OCI-M1 (cell line): ENCODE results near the gene ALKBH2.
"Not testable (repeated sequence)": the region's sequence is repeated elsewhere in the genome, so short reads cannot be mapped to it uniquely, and the experiment has no call there.

ENCODE experiments used
- DNase-seq: peaks from one replicate; lab custom pipeline; 2025; lab: John Stamatoyannopoulos, UW

ALKBH2 gene

GRCh38 chr12:109065853-109066193, 27.4 kb downstream of the ALKBH2 start:
- no peak for DNase-seq

DNA sequence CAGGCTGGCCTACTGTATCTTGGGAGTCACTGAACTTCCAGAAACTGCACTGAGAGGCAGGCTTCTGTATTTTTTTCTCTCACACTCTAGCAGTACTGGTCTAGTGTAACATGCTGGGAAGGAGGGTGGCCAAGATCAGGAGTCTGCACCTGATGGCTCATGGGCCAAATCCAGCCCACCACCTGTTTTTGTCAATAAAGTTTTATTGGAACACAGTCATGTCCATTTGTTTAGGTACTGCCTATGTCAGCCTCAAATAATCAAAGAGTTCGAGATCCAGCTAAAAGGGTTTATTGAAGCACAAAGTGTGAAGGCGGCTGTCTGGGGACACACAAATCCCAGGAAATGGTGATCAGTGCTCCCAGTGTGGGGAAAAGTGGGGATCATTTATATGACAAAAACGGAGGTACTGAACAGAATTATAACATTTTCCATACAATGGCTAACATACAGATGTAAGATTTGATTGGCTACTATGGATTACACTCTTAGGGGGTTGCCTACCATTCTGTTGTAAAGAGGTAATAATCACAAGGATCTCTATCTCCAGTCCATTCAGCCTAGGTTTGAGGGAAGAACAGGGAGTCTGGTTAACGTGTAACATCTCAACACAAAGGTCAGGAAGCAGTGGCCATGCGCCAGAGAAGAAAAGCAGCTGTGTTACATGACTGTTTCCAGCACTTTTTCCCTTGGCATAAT, 28.0 kb downstream of the ALKBH2 start:
- no peak for DNase-seq

DNA sequence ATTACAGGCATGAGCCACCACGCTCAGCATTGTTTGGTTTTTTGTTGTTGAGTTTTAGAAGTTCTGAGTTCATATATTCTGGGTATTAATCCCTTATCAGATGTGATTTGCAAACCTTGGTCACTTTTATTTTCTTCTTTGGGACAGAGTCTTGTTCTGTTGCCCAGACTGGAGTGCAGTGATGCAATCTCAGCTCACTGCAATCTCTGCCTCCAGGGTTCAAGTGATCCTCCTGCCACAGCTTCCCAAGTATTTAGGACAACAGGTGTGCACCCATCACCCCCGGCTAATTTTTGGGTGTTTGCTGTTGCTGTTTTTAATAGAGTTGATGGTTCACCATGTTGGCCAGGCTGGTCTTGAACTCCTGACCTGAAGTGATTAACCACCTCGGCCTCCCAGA, 29.1 kb downstream of the ALKBH2 start:
- DNase-seq = no peak

GRCh38 chr12:109058773-109059172, 34.5 kb downstream of the ALKBH2 start:
- DNase-seq = no peak

GRCh38 chr12:109057376-109057775, 35.9 kb downstream of the ALKBH2 start:
- DNase-seq = no peak

DNA sequence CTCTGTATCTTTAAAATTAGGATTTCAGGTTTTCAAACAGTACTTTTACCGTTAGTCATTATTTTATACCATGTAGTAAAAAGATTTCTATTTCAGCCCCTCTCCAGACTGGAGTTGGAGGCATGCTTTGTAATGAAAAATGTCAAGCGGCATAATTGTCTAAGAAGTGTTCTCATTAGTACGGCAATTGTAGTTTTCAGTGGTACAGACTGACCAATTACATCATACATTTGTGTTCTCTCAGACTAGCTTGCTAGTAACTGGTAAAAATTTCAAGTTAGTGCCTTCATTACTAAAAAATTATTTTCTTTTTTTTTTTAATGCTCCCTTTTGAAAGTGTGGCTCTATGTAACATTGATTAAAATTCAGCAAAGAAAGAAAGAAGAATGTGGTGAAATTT, 36.4 kb downstream of the ALKBH2 start:
- no peak for DNase-seq

DNA sequence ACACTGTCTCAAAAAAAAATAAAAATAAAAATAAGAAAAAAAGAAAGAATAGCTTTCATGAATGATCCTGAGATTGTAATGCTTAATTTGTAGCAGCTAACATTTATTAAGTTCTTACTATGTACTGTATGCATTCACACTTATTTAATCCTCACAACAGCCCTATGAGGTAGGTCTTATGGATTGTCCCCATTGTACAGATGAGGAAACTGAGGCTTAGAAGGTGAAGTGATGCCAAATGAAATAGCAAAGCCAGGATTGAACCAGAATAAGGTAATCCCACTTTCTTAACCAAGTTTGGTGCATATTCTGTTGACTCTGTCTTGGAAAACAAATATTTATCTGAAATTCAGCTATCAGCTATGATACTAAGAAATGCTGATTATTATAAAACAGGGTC, 38.8 kb downstream of the ALKBH2 start:
- DNase-seq = no peak

DNA sequence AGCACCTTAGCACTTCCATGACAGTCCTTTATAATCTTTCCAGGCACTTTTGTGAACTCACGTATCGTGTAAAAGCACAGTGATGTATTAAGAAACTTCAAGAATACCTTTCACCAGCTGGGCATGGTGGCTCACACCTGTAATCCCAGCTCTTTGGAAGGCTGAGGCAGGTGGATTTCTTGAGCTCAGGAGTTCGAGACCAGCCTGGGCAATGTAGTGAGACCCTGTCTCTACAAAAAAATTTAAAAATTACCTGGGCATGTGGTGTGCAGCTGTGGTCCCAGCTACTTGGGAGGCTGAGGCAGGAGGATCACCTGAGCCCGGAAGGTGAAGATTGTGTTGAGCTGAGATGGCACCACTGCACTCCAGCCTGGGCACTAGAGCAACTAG, 39.2 kb downstream of the ALKBH2 start:
- DNase-seq = not testable (repeated sequence)

DNA sequence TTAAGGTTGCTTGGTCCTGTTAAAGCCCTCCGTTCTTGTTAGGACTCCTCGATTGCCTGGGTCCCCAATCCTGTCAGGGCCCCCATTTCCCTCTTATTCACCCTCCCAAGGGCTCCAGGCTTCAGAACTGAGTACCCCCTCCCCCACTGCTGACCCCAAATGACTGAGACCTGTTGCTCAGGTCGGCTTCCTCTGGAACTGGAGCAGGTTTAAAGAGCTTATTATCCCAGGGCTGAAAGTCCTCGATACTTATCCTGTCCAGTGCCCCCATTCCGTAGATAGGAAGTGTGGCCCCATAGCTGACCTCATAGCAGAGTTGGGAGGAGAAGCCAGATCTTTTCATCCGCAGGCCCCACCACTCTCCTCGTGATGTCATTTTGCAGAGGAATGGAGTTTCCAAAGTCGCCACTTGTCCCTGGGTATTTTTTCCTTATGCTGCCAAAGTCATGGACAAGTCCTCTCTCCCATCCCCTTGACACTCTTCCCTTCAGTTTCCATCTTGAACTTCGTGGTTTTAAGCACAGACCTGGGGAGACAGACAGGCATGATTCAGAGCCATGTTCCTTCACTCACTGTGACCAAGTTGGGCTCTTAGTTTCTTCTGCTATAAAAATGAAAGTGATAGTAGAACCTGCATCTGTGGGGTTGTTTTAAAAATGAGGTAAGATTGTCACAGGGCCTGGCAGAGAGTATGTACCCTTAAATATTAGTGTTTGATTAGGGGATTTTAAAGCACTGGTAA, 39.7 kb downstream of the ALKBH2 start:
- DNase-seq = peak; percentile 66

GRCh38 chr12:109052414-109053323, 40.6 kb downstream of the ALKBH2 start, which contains the start of gene USP30:
Gene USP30 (plus strand): TSS chr12:109052576. CDS start chr12:109052679, 103 bp downstream.
- DNase-seq = peak; percentile 89

- no peak for DNase-seq
Measured at GRCh38 chr12:109052097-109052413, 41.2 kb downstream of the ALKBH2 start.

DNA sequence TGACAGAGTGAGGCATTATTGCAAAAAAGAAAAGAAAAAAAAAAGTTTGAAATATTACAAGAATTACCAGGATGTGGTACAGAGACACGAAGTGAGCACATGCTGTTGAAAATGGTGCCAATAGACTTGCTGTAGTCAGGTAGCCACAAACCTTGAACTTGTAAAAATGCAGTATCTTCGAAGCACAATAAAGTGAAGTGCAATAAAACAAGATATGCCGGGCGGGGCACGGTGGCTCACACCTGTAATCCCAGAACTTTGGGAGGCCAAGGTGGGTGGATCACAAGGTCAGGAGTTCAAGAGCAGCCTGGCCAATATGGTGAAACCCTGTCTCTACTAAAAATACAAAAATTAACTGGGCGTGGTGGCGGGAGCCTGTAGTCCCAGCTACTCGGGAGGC, 43.5 kb downstream of the ALKBH2 start:
- DNase-seq = not testable (repeated sequence)

GRCh38 chr12:109048706-109049105, 44.6 kb downstream of the ALKBH2 start:
- not testable (repeated sequence) for DNase-seq

DNA sequence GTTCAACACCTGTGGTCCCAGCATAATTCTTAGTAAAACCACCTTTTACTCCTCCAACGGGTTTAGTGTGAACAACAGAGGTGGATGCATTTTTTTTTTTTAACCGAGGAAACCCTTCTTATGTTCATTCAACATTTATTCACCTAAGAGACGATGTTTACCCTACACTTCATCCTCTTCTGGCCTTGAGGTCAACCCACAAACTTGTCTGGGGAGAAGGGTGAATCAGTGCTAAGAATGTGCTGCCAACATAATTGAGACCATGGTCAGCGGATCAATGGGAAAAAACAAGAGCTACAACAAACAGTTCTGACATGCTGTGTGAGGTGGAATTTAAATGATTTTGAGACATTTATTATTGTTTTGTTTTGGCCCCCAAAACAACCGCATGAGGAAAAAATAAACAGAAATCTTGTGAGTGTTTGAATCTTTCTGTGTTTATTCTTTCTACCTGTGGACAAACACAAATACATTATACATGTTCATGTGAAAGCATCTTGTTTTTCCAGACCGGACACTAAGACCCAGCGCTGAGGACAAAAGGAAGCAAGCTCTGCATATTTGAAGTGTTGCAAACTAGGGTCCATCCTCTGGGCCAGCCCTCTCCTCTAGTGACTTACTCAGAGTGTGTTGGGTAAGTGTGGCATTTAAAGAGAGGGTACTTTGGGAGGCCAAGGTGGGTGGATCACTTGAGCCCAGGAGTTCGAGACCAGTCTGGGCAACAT, 46.0 kb downstream of the ALKBH2 start:
- DNase-seq = no peak

DNA sequence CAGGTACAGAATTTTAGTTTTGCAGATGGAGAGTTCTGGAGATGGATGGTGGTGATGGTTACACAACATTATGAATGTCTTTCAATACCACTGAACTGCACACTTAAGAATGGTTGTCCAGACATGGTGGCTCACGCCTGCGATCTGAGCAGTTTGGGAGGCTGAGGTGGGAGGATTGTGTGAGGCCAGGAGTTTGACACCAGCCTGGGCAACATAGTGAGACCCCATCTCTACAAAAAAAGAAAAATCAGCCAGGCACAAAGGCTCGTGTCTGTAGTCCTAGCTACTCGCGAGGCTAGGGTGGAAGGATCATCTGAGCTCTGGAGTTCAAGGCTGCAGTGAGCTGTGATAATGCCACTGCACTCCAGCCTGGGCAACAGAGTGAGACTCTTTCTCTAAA, 49.0 kb downstream of the ALKBH2 start:
- no peak for DNase-seq
